Peyer's patch (tissue), 4 donors: ENCODE measurements around the gene ZFP1. TPM values are rescaled to one million over a fixed set of nuclear protein-coding genes. Genes with fewer than 3 reads are reported as not detected.

ENCODE experiments used
- DNase-seq, 3 donors: peaks; one replicate each; pipeline ENCODE4 v3.0.0-alpha.2; 2017 to 2019
- H3K27ac ChIP-seq, 4 donors: fragments of 200-600 bp; sonication (generic); one replicate each; pipeline ENCODE4 v1.5.1; 2016 to 2019
- H3K27me3 ChIP-seq, 2 donors: fragments of 200-600 bp; sonication (generic); one replicate each; pipeline ENCODE4 v1.5.1; 2019
- H3K36me3 ChIP-seq, 3 donors: fragments of 200-600 bp; sonication (generic); one replicate each; pipeline ENCODE4 v1.5.1; 2016 to 2019
- H3K4me1 ChIP-seq, 4 donors: fragments of 200-600 bp; sonication (generic); one replicate each; pipeline ENCODE4 v1.5.1; 2016 to 2019
- H3K4me3 ChIP-seq, 4 donors: fragments of 200-600 bp; sonication (generic); 1 replicate in 3 of 4; 2 replicates in 1 of 4; pipeline ENCODE4 v1.5.1; 2016 to 2019; ENCODE audit warnings: mild to moderate bottlenecking in 1 of 4
- H3K9me3 ChIP-seq, 4 donors: fragments of 200-600 bp; sonication (generic); one replicate each; pipeline ENCODE4 v1.5.1; 2016 to 2019; ENCODE audit warnings: mild to moderate bottlenecking in 1 of 4
- CTCF ChIP-seq, 6 experiments: fragments of 450-650 bp in 4 of 6; fragments of 200-600 bp in 2 of 6; sonication (generic) in 1 of 6; IDR thresholded peaks; one replicate each; pipeline ENCODE4 v1.5.1; 2017 to 2019; ENCODE audit warnings: antibody characterized with exemption in 6 of 6, mild to moderate bottlenecking in 3 of 6, moderate library complexity in 1 of 6
- POLR2A ChIP-seq, 2 donors: fragments of 450-650 bp; IDR thresholded peaks; one replicate each; pipeline ENCODE4 v1.5.1; 2017; ENCODE audit warnings: antibody characterized with exemption in 2 of 2, mild to moderate bottlenecking in 2 of 2, moderate library complexity in 2 of 2
- total RNA-seq, 4 donors: library from RNA; depleted of rRNA; stranded (reverse); fragments of >200 nt; gene quantifications; one replicate each; pipeline ENCODE4 v1.1.0, GENCODE V29; 2016

The ZFP1 gene
- total RNA-seq, 4 donors from 2014 or later = 2.6 to 6.1 (median 4.9) TPM

- Histone ChIP-seq H3K9me3 (no peaks in the 10 kb centered on the region), H3K27me3 (no peaks in the 10 kb centered on the region), H3K4me1 (no peaks in the 10 kb centered on the region), H3K27ac (no peak overlapping the region), H3K4me3 (no peak overlapping the region), H3K36me3 (no peaks in the 10 kb centered on the region)
- DNase-seq = no peak
- no peak for TF ChIP-seq POLR2A (IDR thresholded peaks at IDR 0.05)
- no peak for TF ChIP-seq CTCF (IDR thresholded peaks at IDR 0.05)
These were observed 70.8 kb downstream of the ZFP1 start for GRCh38 chr16:75219088-75219487.

- no peaks in the 10 kb centered on the region for H3K27me3 ChIP-seq
- H3K9me3 ChIP-seq = no peaks in the 10 kb centered on the region
- no peak overlapping the region for H3K4me3 ChIP-seq
- H3K36me3 ChIP-seq = no peaks in the 10 kb centered on the region
- TF ChIP-seq CTCF (IDR thresholded peaks at IDR 0.05) = no peak
- TF ChIP-seq POLR2A (IDR thresholded peaks at IDR 0.05) = no peak
- no peak for DNase-seq
- peak overlapping the region in 1 of 4 donors; percentile 0 for H3K27ac ChIP-seq
- H3K4me1 ChIP-seq = no peaks in the 10 kb centered on the region
These were observed 71.5 kb downstream of the ZFP1 start for GRCh38 chr16:75219838-75220237.

Other genes with a start within 250 kb of the ZFP1 start
- gene WDR59, start 163.4 kb upstream of the ZFP1 start, total RNA-seq = 100 to 1,000 TPM in 2 of 4 donors, 10 to 100 TPM in 2; 32.9 to 127 (median 102) TPM
- gene ZNRF1, start 149.5 kb upstream of the ZFP1 start, total RNA-seq = 10 to 100 TPM; 10.7 to 32.7 (median 16.4) TPM
- 10 to 100 TPM in 3 of 4 donors, 1 to 10 TPM in 1; 2.5 to 37.0 (median 22.4) TPM for gene LDHD, start 31.7 kb upstream of the ZFP1 start, total RNA-seq
- not detected for gene CTRB2, start 58.6 kb downstream of the ZFP1 start, total RNA-seq
- gene CTRB1, start 70.5 kb downstream of the ZFP1 start, total RNA-seq = not detected
- gene BCAR1, start 103.1 kb downstream of the ZFP1 start, total RNA-seq = 100 to 1,000 TPM in 3 of 4 donors, 10 to 100 TPM in 1; 77.6 to 251 (median 206) TPM